SK-N-SH (cell line): ENCODE results near the gene DOCK10. TPM values are rescaled to one million over a fixed set of nuclear protein-coding genes. Genes with fewer than 3 reads are reported as not detected.

Source experiments
- CTCF ChIA-PET: fragments of 300-600, 350-600 bp; formaldehyde crosslinking; extraction: SDS; loops from one replicate; lab custom pipeline; 2021; lab: Yijun Ruan, JAX
- POLR2A ChIA-PET: fragments of 350-600 bp; sonication (Branson Sonifier 250); formaldehyde crosslinking; extraction: SDS; loops from one replicate; lab custom pipeline; 2020; ENCODE audit warnings: antibody characterized with exemption, inconsistent platforms; lab: Yijun Ruan, JAX
- DNase-seq: peaks from one replicate; pipeline ENCODE4 v3.0.0; 2012
- H2AFZ ChIP-seq: fragments of 200-600 bp; sonication (generic); 2 replicates; pipeline ENCODE4 v1.8.1; 2016; ENCODE audit warnings: antibody characterized with exemption, mild to moderate bottlenecking, low read depth
- H3F3A ChIP-seq: fragments of 200-600 bp; sonication (generic); replicated peaks from 2 replicates; pipeline ENCODE3; 2016; ENCODE audit warnings: antibody characterized with exemption, mild to moderate bottlenecking; ENCODE audit not compliant: insufficient read depth
- H3K27ac ChIP-seq, 2 experiments: fragments of 200-500 bp in 1 of 2; fragments of 200-600 bp in 1 of 2; sonication (Bioruptor generic) in 1 of 2; sonication (generic), shearing (Covaris generic) in 1 of 2; 2 replicates each; pipeline versions ENCODE4 v1.5.1 to v1.6.1; 2014 to 2016; ENCODE audit warnings: low read depth in 2 of 2, inconsistent platforms in 1 of 2, low read length in 1 of 2, mild to moderate bottlenecking in 1 of 2, mixed read lengths in 1 of 2
- H3K27me3 ChIP-seq: fragments of 200-600 bp; sonication (generic), shearing (Covaris generic); 2 replicates; pipeline ENCODE4 v1.6.1; 2016; ENCODE audit warnings: mixed run types; ENCODE audit not compliant: insufficient read depth
- H3K36me3 ChIP-seq, 2 experiments: fragments of 200-500 bp in 1 of 2; fragments of 200-600 bp in 1 of 2; sonication (Bioruptor generic) in 1 of 2; sonication (generic) in 1 of 2; replicated peaks in 1 of 2; 2 replicates each; pipeline versions ENCODE3 to v1.5.1; 2014 to 2016; ENCODE audit warnings: low read length in 1 of 2, mild to moderate bottlenecking in 1 of 2; ENCODE audit not compliant: insufficient read depth in 2 of 2, control insufficient read depth in 1 of 2
- H3K4me1 ChIP-seq, 2 experiments: fragments of 200-500 bp in 1 of 2; fragments of 200-600 bp in 1 of 2; sonication (Bioruptor generic) in 1 of 2; sonication (generic), shearing (Covaris generic) in 1 of 2; 2 replicates each; pipeline versions ENCODE4 v1.5.1 to v1.6.1; 2014 to 2016; ENCODE audit warnings: low read depth in 1 of 2, low read length in 1 of 2, mixed run types in 1 of 2; ENCODE audit not compliant: insufficient read depth in 2 of 2, control insufficient read depth in 1 of 2
- H3K4me2 ChIP-seq: fragments of 200-600 bp; sonication (generic), shearing (Covaris generic); 2 replicates; pipeline ENCODE4 v1.6.1; 2017; ENCODE audit warnings: mixed run types
- H3K4me3 ChIP-seq, 2 experiments: fragments of 200-500 bp in 1 of 2; fragments of 200-600 bp in 1 of 2; sonication (Bioruptor generic) in 1 of 2; sonication (generic), shearing (Covaris generic) in 1 of 2; 2 replicates each; pipeline versions ENCODE4 v1.5.1 to v1.8.1; 2014 to 2016; ENCODE audit warnings: low read depth in 2 of 2, inconsistent platforms in 1 of 2, low read length in 1 of 2, mild to moderate bottlenecking in 1 of 2, mixed read lengths in 1 of 2, moderate library complexity in 1 of 2
- H3K79me2 ChIP-seq: fragments of 200-600 bp; sonication (generic); 2 replicates; pipeline ENCODE4 v1.8.1; 2017; ENCODE audit warnings: mild to moderate bottlenecking; ENCODE audit not compliant: insufficient read depth
- H3K9ac ChIP-seq: fragments of 200-600 bp; sonication (generic); 2 replicates; pipeline ENCODE4 v1.6.1; 2017; ENCODE audit warnings: mixed run types
- H3K9me2 ChIP-seq: fragments of 200-600 bp; sonication (generic); 2 replicates; pipeline ENCODE4 v1.6.1; 2017; ENCODE audit warnings: mixed run types
- H3K9me3 ChIP-seq: fragments of 200-600 bp; sonication (generic); 2 replicates; pipeline ENCODE4 v1.6.1; 2017; ENCODE audit warnings: mixed run types, mild to moderate bottlenecking, moderate library complexity
- H4K20me1 ChIP-seq: fragments of 200-600 bp; sonication (generic); 2 replicates; pipeline ENCODE4 v1.6.1; 2017; ENCODE audit warnings: mild to moderate bottlenecking, mixed run types; ENCODE audit not compliant: insufficient read depth
- CHD2 ChIP-seq: fragments of 150-350 bp; IDR thresholded peaks from 2 replicates; pipeline ENCODE4 v1.6.1; 2018; ENCODE audit warnings: low read length; ENCODE audit not compliant: partially characterized antibody
- EZH2phosphoT487 ChIP-seq: fragments of 200-600 bp; sonication (generic); IDR thresholded peaks from 2 replicates; pipeline ENCODE4 v1.6.1; 2017; ENCODE audit warnings: low read depth, mixed run types, mild to moderate bottlenecking, antibody characterized with exemption, moderate library complexity, borderline replicate concordance
- FOXJ3 ChIP-seq: sonication (generic); formaldehyde crosslinking; IDR thresholded peaks from 2 replicates; pipeline ENCODE4 v1.5.1; 2020; ENCODE audit warnings: mild to moderate bottlenecking, missing genetic modification reagents
- FOXM1 ChIP-seq: IDR thresholded peaks from 2 replicates; pipeline ENCODE4 v1.4.0; 2012; ENCODE audit warnings: low read depth, mild to moderate bottlenecking
- GATA2 ChIP-seq: sonication (generic); formaldehyde crosslinking; IDR thresholded peaks from 2 replicates; pipeline ENCODE4 v1.5.0; 2020; ENCODE audit warnings: mild to moderate bottlenecking, missing genetic modification reagents
- JUND ChIP-seq: IDR thresholded peaks from 2 replicates; pipeline ENCODE4 v1.4.0; 2012
- NFIC ChIP-seq: IDR thresholded peaks from 2 replicates; pipeline ENCODE4 v1.4.0; 2012; ENCODE audit warnings: borderline replicate concordance
- POLR2AphosphoS5 ChIP-seq: IDR thresholded peaks from 2 replicates; pipeline ENCODE4 v1.6.1; 2012; ENCODE audit warnings: low read depth, low read length
- REST ChIP-seq: IDR thresholded peaks from 2 replicates; pipeline ENCODE4 v1.6.1; 2012; ENCODE audit warnings: mild to moderate bottlenecking, low read depth, low read length, moderate library complexity
- RXRA ChIP-seq: IDR thresholded peaks from 2 replicates; pipeline ENCODE4 v1.4.0; 2012; ENCODE audit warnings: low read depth, mild to moderate bottlenecking, borderline replicate concordance
- SMC3 ChIP-seq: IDR thresholded peaks from 2 replicates; pipeline ENCODE4 v1.6.1; 2012; ENCODE audit warnings: low read depth, low read length, improper control_type of control experiment
- TCF12 ChIP-seq: IDR thresholded peaks from 2 replicates; pipeline ENCODE4 v1.4.0; 2012
- TEAD4 ChIP-seq: IDR thresholded peaks from 2 replicates; pipeline ENCODE4 v1.4.0; 2012; ENCODE audit warnings: mild to moderate bottlenecking, borderline replicate concordance; ENCODE audit not compliant: insufficient read depth
- USF2 ChIP-seq: fragments of 150-350 bp; IDR thresholded peaks from 2 replicates; pipeline ENCODE4 v1.6.1; 2017; ENCODE audit warnings: antibody characterized with exemption, low read length, low read depth, borderline replicate concordance
- YY1 ChIP-seq: IDR thresholded peaks from 2 replicates; pipeline ENCODE4 v1.4.0; 2012; ENCODE audit warnings: low read depth, mild to moderate bottlenecking
- ZBTB33 ChIP-seq: IDR thresholded peaks from 2 replicates; pipeline ENCODE4 v1.4.0; 2012; ENCODE audit warnings: low read depth, borderline replicate concordance
- WGBS: methylation state at CpG from one replicate; pipeline ENCODE4 v1.1.6; 2017; ENCODE audit warnings: low lambda C conversion rate; 5-methylcytosine and 5-hydroxymethylcytosine counted together
- polyA plus RNA-seq, 3 experiments: library from polyadenylated mRNA; depleted of rRNA; stranded (reverse); fragments of >200 nt; gene quantifications; 2 replicates each; pipeline ENCODE4 v1.2.3, GENCODE V29; 2012
- TF ChIP-seq, protein P1 (sequence below): IDR thresholded peaks from 2 replicates; pipeline ENCODE4; 2012
- TF ChIP-seq, protein P2 (sequence below): IDR thresholded peaks from 2 replicates; pipeline ENCODE4 v1.4.0; 2012; ENCODE audit warnings: low read depth, borderline replicate concordance
- TF ChIP-seq, protein P3 (sequence below): fragments of 150-350 bp; IDR thresholded peaks from 2 replicates; pipeline ENCODE4 v1.6.1; 2016; ENCODE audit warnings: mild to moderate bottlenecking, low read depth, low read length

The DOCK10 gene
- polyA plus RNA-seq, 1 of the 3 experiments (the other 2 are of a cell fraction): 24.1 TPM

DNA sequence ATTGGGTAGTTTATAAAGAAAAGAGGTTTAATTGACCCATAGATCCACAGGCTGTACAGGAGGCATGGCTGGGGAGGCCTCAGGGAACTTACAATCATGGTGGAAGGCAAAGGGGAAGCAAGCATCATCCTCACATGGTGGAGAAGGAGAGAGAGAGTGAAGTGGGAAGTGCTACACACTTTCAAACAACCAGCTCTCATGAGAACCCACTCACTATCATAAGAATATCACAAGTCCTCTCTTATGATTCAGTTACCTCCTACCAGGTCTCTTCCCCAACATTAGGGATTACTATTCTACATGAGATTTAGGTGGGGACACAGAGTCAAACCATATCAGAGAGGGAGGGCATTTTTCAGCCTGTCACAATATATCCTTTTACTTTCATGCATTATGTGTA lies 22.7 kb upstream of the DOCK10 start:
- Histone ChIP-seq H3K27ac (no peak overlapping the region), H3K9me2 (0 out of 2 replicates have a peak, but pooled peaks cover 5% of the 10 kb centered on the region), H3F3A (no peaks in the 10 kb centered on the region), H3K36me3 (no peaks in the 10 kb centered on the region), H3K4me2 (no peak overlapping the region), H3K27me3 (no peaks in the 10 kb centered on the region), H3K4me1 (no peaks in the 10 kb centered on the region), H4K20me1 (no peaks in the 10 kb centered on the region), H3K9me3 (no peaks in the 10 kb centered on the region), H3K9ac (no peak overlapping the region), H2AFZ (no peak overlapping the region), H3K79me2 (no peaks in the 10 kb centered on the region), H3K4me3 (no peak overlapping the region)
- CTCF ChIA-PET: interaction anchor here (0.7 kb wide), 1 partner anchor 1680 kb away, joined by 3 read pairs; no protein-coding TSS in a partner anchor
- no peak for DNase-seq
- TF ChIP-seq RXRA (no peak), EZH2phosphoT487 (no peak), FOXM1 (no peak)
- POLR2A ChIA-PET: no interaction called here

DNA sequence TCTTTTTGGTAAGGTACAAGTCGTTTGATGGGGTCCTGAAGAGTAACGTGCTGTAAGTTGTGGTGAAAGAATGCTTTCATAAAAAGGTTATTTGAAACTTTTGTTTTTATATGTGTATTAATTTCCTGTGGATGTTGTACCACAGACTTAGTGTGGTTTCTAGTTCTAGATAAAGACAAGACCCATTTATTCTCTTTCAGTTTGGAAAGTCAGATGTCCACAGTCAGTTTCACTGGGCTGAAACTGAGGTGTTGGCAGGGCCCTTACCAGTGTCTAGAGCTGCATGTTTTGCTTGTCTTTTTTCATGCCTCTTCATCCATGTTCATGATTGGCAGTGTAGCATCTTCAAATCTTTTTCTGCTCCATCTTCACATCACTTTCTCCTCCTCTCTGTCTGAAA lies 22.1 kb upstream of the DOCK10 start:
- Histone ChIP-seq H3K27ac (no peak overlapping the region), H3K4me1 (no peaks in the 10 kb centered on the region), H3K9me2 (0 out of 2 replicates have a peak, but pooled peaks cover 5% of the 10 kb centered on the region), H3K9me3 (no peaks in the 10 kb centered on the region), H4K20me1 (no peaks in the 10 kb centered on the region), H3K79me2 (no peaks in the 10 kb centered on the region), H2AFZ (0 out of 2 replicates have a peak overlapping the region, but pooled peaks have one; percentile 40), H3K36me3 (no peaks in the 10 kb centered on the region), H3K4me3 (no peak overlapping the region), H3K27me3 (no peaks in the 10 kb centered on the region), H3K4me2 (no peak overlapping the region), H3K9ac (no peak overlapping the region), H3F3A (no peaks in the 10 kb centered on the region)
- CTCF ChIA-PET: no interaction called here
- 45% methylated on average over 2 of the region's 2 CpGs for WGBS
- POLR2A ChIA-PET: no interaction called here
- no peak for DNase-seq
- TF ChIP-seq SMC3 (no peak), TEAD4 (no peak), NFIC (no peak), FOXJ3 (CRISPR knock-in tag) (no peak), REST (no peak), GATA2 (CRISPR knock-in tag) (no peak), POLR2AphosphoS5 (no peak), USF2 (no peak), TCF12 (no peak), CHD2 (no peak), EZH2phosphoT487 (no peak), ZBTB33 (no peak), YY1 (no peak), JUND (no peak)
- TF ChIP-seq, protein P1, sequence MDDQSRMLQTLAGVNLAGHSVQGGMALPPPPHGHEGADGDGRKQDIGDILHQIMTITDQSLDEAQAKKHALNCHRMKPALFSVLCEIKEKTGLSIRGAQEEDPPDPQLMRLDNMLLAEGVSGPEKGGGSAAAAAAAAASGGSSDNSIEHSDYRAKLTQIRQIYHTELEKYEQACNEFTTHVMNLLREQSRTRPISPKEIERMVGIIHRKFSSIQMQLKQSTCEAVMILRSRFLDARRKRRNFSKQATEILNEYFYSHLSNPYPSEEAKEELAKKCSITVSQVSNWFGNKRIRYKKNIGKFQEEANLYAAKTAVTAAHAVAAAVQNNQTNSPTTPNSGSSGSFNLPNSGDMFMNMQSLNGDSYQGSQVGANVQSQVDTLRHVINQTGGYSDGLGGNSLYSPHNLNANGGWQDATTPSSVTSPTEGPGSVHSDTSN: no peak
- TF ChIP-seq, protein P2, sequence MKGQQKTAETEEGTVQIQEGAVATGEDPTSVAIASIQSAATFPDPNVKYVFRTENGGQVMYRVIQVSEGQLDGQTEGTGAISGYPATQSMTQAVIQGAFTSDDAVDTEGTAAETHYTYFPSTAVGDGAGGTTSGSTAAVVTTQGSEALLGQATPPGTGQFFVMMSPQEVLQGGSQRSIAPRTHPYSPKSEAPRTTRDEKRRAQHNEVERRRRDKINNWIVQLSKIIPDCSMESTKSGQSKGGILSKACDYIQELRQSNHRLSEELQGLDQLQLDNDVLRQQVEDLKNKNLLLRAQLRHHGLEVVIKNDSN: no peak
- TF ChIP-seq, protein P3, sequence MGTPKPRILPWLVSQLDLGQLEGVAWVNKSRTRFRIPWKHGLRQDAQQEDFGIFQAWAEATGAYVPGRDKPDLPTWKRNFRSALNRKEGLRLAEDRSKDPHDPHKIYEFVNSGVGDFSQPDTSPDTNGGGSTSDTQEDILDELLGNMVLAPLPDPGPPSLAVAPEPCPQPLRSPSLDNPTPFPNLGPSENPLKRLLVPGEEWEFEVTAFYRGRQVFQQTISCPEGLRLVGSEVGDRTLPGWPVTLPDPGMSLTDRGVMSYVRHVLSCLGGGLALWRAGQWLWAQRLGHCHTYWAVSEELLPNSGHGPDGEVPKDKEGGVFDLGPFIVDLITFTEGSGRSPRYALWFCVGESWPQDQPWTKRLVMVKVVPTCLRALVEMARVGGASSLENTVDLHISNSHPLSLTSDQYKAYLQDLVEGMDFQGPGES: no peak
